ENCODE measurements around the gene DOK3. TPM values are rescaled to one million over a fixed set of nuclear protein-coding genes. Genes with fewer than 3 reads are reported as not detected.

The DOK3 gene
- total and polyA plus RNA-seq, 2 of the 13 experiments (the other 11 are each of a cell fraction or from before 2014, with no cell fraction given) = 1.4 to 1.5 TPM

GRCh38 chr5:177557041-177557647 is 47.5 kb upstream of the DOK3 start (continued):
- TF ChIP-seq, protein P1, sequence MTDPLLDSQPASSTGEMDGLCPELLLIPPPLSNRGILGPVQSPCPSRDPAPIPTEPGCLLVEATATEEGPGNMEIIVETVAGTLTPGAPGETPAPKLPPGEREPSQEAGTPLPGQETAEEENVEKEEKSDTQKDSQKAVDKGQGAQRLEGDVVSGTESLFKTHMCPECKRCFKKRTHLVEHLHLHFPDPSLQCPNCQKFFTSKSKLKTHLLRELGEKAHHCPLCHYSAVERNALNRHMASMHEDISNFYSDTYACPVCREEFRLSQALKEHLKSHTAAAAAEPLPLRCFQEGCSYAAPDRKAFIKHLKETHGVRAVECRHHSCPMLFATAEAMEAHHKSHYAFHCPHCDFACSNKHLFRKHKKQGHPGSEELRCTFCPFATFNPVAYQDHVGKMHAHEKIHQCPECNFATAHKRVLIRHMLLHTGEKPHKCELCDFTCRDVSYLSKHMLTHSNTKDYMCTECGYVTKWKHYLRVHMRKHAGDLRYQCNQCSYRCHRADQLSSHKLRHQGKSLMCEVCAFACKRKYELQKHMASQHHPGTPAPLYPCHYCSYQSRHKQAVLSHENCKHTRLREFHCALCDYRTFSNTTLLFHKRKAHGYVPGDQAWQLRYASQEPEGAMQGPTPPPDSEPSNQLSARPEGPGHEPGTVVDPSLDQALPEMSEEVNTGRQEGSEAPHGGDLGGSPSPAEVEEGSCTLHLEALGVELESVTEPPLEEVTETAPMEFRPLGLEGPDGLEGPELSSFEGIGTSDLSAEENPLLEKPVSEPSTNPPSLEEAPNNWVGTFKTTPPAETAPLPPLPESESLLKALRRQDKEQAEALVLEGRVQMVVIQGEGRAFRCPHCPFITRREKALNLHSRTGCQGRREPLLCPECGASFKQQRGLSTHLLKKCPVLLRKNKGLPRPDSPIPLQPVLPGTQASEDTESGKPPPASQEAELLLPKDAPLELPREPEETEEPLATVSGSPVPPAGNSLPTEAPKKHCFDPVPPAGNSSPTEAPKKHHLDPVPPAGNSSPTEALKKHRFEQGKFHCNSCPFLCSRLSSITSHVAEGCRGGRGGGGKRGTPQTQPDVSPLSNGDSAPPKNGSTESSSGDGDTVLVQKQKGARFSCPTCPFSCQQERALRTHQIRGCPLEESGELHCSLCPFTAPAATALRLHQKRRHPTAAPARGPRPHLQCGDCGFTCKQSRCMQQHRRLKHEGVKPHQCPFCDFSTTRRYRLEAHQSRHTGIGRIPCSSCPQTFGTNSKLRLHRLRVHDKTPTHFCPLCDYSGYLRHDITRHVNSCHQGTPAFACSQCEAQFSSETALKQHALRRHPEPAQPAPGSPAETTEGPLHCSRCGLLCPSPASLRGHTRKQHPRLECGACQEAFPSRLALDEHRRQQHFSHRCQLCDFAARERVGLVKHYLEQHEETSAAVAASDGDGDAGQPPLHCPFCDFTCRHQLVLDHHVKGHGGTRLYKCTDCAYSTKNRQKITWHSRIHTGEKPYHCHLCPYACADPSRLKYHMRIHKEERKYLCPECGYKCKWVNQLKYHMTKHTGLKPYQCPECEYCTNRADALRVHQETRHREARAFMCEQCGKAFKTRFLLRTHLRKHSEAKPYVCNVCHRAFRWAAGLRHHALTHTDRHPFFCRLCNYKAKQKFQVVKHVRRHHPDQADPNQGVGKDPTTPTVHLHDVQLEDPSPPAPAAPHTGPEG (CRISPR knock-in tag; IDR thresholded peaks at IDR 0.05) = peak; percentile 45; the same call in 1 of the 2 replicates
- TF ChIP-seq GABPA (IDR thresholded peaks at IDR 0.05; ENCODE audit: low read depth, low read length) = no peak
- peak; percentile 29; the same call in 1 of the 2 replicates for TF ChIP-seq GABPA (CRISPR knock-in tag; IDR thresholded peaks at IDR 0.05; ENCODE audit: low read depth)
- 0 out of 2 replicates have a peak, but pooled peaks have one; percentile 30 for TF ChIP-seq NCOR1 (IDR thresholded peaks at IDR 0.05; ENCODE audit: borderline replicate concordance, low read length)
- peak; percentile 37; the same call in 1 of the 2 replicates for TF ChIP-seq ZNF317 (CRISPR knock-in tag; IDR thresholded peaks at IDR 0.05)
- 0 out of 2 replicates have a peak, but pooled peaks have one; percentile 5 for TF ChIP-seq HOXA3 (CRISPR knock-in tag; IDR thresholded peaks at IDR 0.05)
- peak; percentile 24 for TF ChIP-seq ASH2L (IDR thresholded peaks at IDR 0.05; ENCODE audit: insufficient read length, low read depth, low read length)
- peak; percentile 88 for TF ChIP-seq ZNF644 (CRISPR knock-in tag; IDR thresholded peaks at IDR 0.05; ENCODE audit: low read depth)
- 0 out of 2 replicates have a peak, but pooled peaks have one; percentile 9 for TF ChIP-seq MED1 (CRISPR knock-in tag; IDR thresholded peaks at IDR 0.05)
- TF ChIP-seq UBTF (CRISPR knock-in tag; IDR thresholded peaks at IDR 0.05) = no peak
- no peak for TF ChIP-seq ZNF619 (CRISPR knock-in tag; IDR thresholded peaks at IDR 0.05)
- 0 out of 2 replicates have a peak, but pooled peaks have one; percentile 41 for TF ChIP-seq ZMYM4 (CRISPR knock-in tag; IDR thresholded peaks at IDR 0.05)
- TF ChIP-seq RAD51 (IDR thresholded peaks at IDR 0.05; ENCODE audit: borderline replicate concordance) = peak; percentile 78
- TF ChIP-seq MAX (IDR thresholded peaks at IDR 0.05) = peak; percentile 12; the same call in 1 of the 2 replicates
- peak; percentile 49; the same call in 1 of the 2 replicates for TF ChIP-seq SIX4 (CRISPR knock-in tag; IDR thresholded peaks at IDR 0.05)
